Mesendoderm (in vitro differentiated cells): Measurements from ENCODE around the gene TP53.
A peak's percentile ranks its signal among the peaks of the same experiment; 100 is the strongest.

Source experiments
- DNase-seq: peaks from one replicate; pipeline ENCODE4 v3.0.0; 2013
- H2AK5ac ChIP-seq: 2 replicates; pipeline ENCODE4 v1.6.1; 2013; ENCODE audit warnings: low read length, inconsistent platforms
- H2BK120ac ChIP-seq: 2 replicates; pipeline ENCODE4 v1.6.1; 2013; ENCODE audit warnings: low read depth, mild to moderate bottlenecking, low read length, moderate library complexity, mixed read lengths
- H2BK15ac ChIP-seq: replicated peaks from 2 replicates; pipeline ENCODE4 v1.6.1; 2013; ENCODE audit warnings: low read depth, mild to moderate bottlenecking, moderate library complexity
- H2BK5ac ChIP-seq: 2 replicates; pipeline ENCODE4 v1.6.1; 2013; ENCODE audit warnings: low read length, inconsistent platforms
- H3K18ac ChIP-seq: 2 replicates; pipeline ENCODE4 v1.6.1; 2013; ENCODE audit warnings: mild to moderate bottlenecking, low read length, mixed read lengths
- H3K23ac ChIP-seq: one replicate; pipeline ENCODE4 v1.6.1; 2013; ENCODE audit warnings: low read length
- H3K27ac ChIP-seq: 2 replicates; pipeline ENCODE4 v1.5.1; 2013; ENCODE audit warnings: low read depth, mild to moderate bottlenecking, inconsistent platforms, low read length, moderate library complexity
- H3K27me3 ChIP-seq: 2 replicates; pipeline ENCODE4 v1.6.1; 2013; ENCODE audit warnings: low read length, control low read depth, mild to moderate bottlenecking, inconsistent platforms; ENCODE audit not compliant: insufficient read depth, poor library complexity
- H3K36me3 ChIP-seq: 2 replicates; pipeline ENCODE4 v1.6.1; 2013; ENCODE audit warnings: low read length, inconsistent platforms; ENCODE audit not compliant: control insufficient read depth, insufficient read depth
- H3K4ac ChIP-seq: one replicate; pipeline ENCODE4 v1.6.1; 2013; ENCODE audit warnings: low read depth, mild to moderate bottlenecking, low read length, moderate library complexity
- H3K4me1 ChIP-seq: 2 replicates; pipeline ENCODE4 v1.6.1; 2013; ENCODE audit warnings: low read depth, low read length, inconsistent platforms; ENCODE audit not compliant: control insufficient read depth
- H3K4me2 ChIP-seq: 2 replicates; pipeline ENCODE4 v1.6.1; 2013; ENCODE audit warnings: low read length
- H3K4me3 ChIP-seq: 2 replicates; pipeline ENCODE4 v1.5.1; 2013; ENCODE audit warnings: mild to moderate bottlenecking, low read length
- H3K56ac ChIP-seq: one replicate; pipeline ENCODE4 v1.6.1; 2013; ENCODE audit warnings: low read length
- H3K79me1 ChIP-seq: 2 replicates; pipeline ENCODE4 v1.6.1; 2013; ENCODE audit warnings: low read length, inconsistent platforms
- H3K79me2 ChIP-seq: 2 replicates; pipeline ENCODE4 v1.6.1; 2013; ENCODE audit warnings: mild to moderate bottlenecking, low read length; ENCODE audit not compliant: control insufficient read depth, insufficient read depth
- H3K9ac ChIP-seq: 2 replicates; pipeline ENCODE4 v1.6.1; 2013; ENCODE audit warnings: low read length, inconsistent platforms
- H4K5ac ChIP-seq: one replicate; pipeline ENCODE4 v1.6.1; 2013; ENCODE audit warnings: low read length
- H4K8ac ChIP-seq: one replicate; pipeline ENCODE4 v1.6.1; 2013; ENCODE audit warnings: low read depth, mild to moderate bottlenecking, control low read depth, low read length, moderate library complexity
- WGBS: extraction: QIAGEN DNeasy Blood & Tissue Kit; methylation state at CpG from one replicate; pipeline ENCODE4 v1.1.7; 2013; ENCODE audit warnings: low lambda C conversion rate, missing lambda C conversion rate; ENCODE audit not compliant: insufficient coverage; ENCODE audit errors: extremely low coverage; 5-methylcytosine and 5-hydroxymethylcytosine counted together

Gene TP53

DNA sequence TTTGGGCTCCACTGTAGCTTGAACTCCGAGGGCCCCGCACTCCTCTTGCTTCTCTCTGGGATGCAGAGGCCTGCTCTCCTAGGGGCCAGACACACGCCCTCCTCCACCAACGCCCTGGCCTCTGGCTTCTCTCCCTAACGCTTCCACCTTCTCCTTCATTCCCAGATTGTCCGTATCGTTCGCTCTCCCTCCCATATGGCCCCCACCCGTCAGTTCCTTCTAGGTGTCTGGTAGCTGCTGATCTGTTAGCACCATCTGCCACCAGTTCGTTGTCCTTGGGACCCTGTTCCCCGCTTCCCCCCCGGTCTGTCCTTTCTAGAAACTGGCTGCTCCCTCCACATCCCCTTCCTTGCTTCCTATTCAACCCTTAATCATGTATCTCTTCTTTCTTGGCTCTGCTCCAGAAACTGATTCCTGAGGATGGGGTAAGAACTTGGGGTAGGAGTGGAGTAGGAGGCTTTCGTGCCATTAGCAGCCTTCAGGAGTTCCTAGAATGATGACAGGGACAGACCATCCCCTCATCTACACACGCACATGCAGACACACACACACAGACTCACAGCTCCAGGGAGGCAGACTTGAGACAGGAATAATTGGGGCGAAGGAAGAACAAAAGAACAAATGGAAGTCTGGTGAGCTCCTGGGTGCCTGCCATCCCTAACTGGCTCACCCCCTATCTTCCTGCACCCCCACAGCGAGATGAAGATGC, 32.3 kb downstream of the TP53 start:
- H3K18ac ChIP-seq, result no peak overlapping the region
- no peaks in the 10 kb centered on the region for H3K36me3 ChIP-seq
- peak overlapping the region; percentile 30 for H3K23ac ChIP-seq
- peak overlapping the region; percentile 31 for H2AK5ac ChIP-seq
- H3K4ac ChIP-seq, result no peak overlapping the region
- H3K4me2 ChIP-seq, result no peak overlapping the region
- peaks cover 7% of the 10 kb centered on the region for H3K4me1 ChIP-seq
- H3K4me3 ChIP-seq, result no peak overlapping the region
- no peak overlapping the region for H2BK15ac ChIP-seq
- no peak overlapping the region for H4K8ac ChIP-seq
- H3K9ac ChIP-seq, result no peak overlapping the region
- no peak overlapping the region for H3K27ac ChIP-seq
- WGBS, result no CpG with 5 or more reads among the region's 16 CpGs
- H3K27me3 ChIP-seq, result peaks cover 7% of the 10 kb centered on the region
- H3K56ac ChIP-seq, result no peak overlapping the region
- DNase-seq, result no peak
- H2BK120ac ChIP-seq, result no peak overlapping the region
- no peak overlapping the region for H2BK5ac ChIP-seq
- no peak overlapping the region for H4K5ac ChIP-seq
- H3K79me2 ChIP-seq, result no peaks in the 10 kb centered on the region
- no peaks in the 10 kb centered on the region for H3K79me1 ChIP-seq

DNA sequence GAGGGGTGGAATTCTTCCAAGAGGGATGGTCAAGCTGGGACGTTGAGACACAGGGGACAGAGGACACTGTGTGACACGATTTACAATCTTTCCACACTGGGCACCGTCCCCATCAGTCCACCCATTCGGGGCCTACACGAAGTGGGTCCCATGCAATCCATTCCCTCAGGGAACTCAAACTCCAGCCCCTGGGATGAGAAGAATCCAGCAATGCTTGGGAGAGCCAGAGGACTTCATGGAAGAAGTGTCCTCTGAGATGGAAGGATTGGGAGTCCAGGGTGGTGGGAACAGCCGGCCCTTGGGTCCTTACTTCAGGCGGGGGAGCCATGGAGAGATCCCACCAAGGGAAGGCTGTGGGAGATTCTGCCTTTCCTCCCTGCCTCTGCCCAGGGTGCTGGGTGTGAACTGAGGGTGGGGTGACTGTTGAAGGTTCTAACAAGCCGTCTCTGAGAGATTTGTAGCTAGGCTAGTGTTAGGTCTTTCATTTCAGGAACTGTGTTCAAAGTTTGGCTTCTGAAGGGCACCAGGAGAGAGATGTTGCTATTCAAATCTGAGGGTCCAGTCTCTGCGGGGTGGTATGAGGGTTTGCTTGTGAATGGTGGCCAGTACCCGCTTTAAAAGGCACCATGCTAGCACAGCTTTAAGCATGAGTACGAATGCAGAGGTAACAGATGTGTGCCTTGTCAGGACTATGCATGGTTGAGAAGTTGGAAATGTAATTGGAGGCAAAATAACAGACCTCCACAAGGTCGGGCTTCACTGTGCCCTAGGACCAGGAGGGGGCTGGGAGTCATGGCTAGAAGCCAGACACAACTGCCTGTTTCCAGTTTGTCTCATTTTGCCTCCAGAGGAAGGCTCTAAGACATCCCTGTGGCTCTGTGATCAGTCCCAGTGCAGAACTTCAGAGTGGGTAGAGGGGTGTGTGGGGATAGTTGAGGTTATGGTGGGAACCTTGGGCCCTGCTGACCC, 34.6 kb downstream of the TP53 start:
- Histone ChIP-seq H3K36me3 (no peaks in the 10 kb centered on the region), H3K27me3 (peaks cover 7% of the 10 kb centered on the region), H3K27ac (no peak overlapping the region), H3K4me3 (no peak overlapping the region), H3K23ac (no peak overlapping the region), H3K56ac (no peak overlapping the region), H4K8ac (no peak overlapping the region), H2BK120ac (no peak overlapping the region), H4K5ac (no peak overlapping the region), H2AK5ac (no peak overlapping the region), H3K18ac (no peak overlapping the region), H3K4me1 (peaks cover 5% of the 10 kb centered on the region), H3K4ac (no peak overlapping the region), H3K9ac (no peak overlapping the region), H3K79me1 (no peaks in the 10 kb centered on the region), H3K4me2 (no peak overlapping the region), H2BK15ac (no peak overlapping the region), H3K79me2 (no peaks in the 10 kb centered on the region), H2BK5ac (no peak overlapping the region)
- no CpG with 5 or more reads among the region's 12 CpGs for WGBS
- no peak for DNase-seq

DNA sequence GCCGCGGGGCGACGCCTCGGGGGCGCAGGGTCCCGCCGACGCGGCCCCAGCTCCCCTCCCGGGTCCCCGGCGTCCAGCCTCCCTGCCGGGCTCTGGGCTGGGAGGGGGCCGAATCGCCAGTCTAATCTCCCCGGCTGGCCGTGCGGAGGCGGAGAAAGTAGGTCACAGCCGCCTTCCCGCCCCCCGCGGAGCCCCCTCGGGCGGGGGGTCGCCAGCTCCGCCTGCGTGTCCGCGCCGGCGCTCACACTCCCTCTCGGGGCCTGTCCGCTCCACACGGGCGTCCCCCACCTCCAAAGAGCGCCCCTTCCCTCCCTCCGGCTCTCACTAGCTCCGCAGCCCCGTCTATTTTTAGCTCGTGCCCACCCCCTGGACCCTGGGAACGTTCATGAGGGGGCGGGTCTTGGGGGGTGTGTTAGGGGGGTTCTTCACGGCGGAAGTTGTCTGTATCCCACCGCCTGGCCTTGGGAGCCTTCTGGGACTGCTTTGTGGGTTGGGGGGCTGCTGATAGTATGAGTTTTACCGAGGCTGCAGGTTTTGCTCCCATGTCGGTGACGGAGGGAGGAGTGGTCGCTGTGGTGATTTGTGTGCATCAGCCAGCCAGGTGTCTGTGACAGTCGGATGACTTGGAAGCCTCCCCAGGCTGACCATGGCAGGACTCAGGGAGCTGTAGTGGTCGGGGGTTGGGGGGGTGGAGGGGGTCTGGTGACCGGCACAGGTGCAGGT, 35.5 kb downstream of the TP53 start:
- Histone ChIP-seq H3K9ac (peak overlapping the region; percentile 47), H3K79me2 (no peaks in the 10 kb centered on the region), H2BK120ac (no peak overlapping the region), H3K4me3 (no peak overlapping the region), H3K79me1 (no peaks in the 10 kb centered on the region), H3K18ac (no peak overlapping the region), H2BK5ac (no peak overlapping the region), H3K56ac (peak overlapping the region; percentile 79), H3K4me1 (peaks cover 5% of the 10 kb centered on the region), H3K4me2 (peak overlapping the region; percentile 69), H3K4ac (no peak overlapping the region), H4K5ac (no peak overlapping the region), H3K36me3 (no peaks in the 10 kb centered on the region), H2AK5ac (no peak overlapping the region), H2BK15ac (no peak overlapping the region), H4K8ac (no peak overlapping the region), H3K23ac (peak overlapping the region; percentile 57), H3K27me3 (peaks cover 7% of the 10 kb centered on the region), H3K27ac (no peak overlapping the region)
- no CpG with 5 or more reads among the region's 54 CpGs for WGBS
- no peak for DNase-seq

DNA sequence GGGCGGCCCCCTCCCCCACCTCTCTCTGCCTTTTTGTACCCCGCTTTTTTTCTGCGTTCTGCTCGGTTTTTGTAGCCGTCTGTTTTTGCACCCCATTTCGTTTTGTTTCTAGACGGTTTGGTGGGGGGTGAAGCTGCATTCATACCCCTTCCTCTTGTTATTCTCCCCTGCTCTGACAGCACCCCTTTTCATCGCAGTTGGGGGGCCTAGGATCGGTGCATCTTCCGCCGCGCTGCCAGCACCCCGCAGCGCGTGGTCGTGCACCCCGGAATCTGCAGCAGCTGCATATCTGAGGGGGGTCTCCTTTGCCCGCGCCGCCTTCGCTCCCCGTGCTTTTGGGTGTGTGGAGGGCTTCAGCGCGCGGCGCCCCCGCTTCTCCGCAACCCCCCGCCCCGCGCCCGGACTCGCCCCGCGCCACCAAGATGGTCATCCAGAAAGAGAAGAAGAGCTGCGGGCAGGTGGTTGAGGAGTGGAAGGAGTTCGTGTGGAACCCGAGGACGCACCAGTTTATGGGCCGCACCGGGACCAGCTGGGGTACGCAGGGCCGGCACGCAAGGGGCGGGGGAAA, 36.1 kb downstream of the TP53 start:
- Histone ChIP-seq H2BK15ac (no peak overlapping the region), H2AK5ac (no peak overlapping the region), H3K36me3 (no peaks in the 10 kb centered on the region), H3K23ac (peak overlapping the region; percentile 57), H3K4ac (no peak overlapping the region), H3K9ac (peak overlapping the region; percentile 47), H3K4me2 (peak overlapping the region; percentile 69), H3K18ac (no peak overlapping the region), H3K4me3 (peak overlapping the region; percentile 19), H2BK120ac (no peak overlapping the region), H3K27me3 (peaks cover 7% of the 10 kb centered on the region), H2BK5ac (no peak overlapping the region), H3K56ac (peak overlapping the region; percentile 79), H3K4me1 (peaks cover 3% of the 10 kb centered on the region), H3K27ac (no peak overlapping the region), H3K79me1 (no peaks in the 10 kb centered on the region), H4K5ac (no peak overlapping the region), H4K8ac (no peak overlapping the region), H3K79me2 (no peaks in the 10 kb centered on the region)
- no peak for DNase-seq
- WGBS, result no CpG with 5 or more reads among the region's 45 CpGs

DNA sequence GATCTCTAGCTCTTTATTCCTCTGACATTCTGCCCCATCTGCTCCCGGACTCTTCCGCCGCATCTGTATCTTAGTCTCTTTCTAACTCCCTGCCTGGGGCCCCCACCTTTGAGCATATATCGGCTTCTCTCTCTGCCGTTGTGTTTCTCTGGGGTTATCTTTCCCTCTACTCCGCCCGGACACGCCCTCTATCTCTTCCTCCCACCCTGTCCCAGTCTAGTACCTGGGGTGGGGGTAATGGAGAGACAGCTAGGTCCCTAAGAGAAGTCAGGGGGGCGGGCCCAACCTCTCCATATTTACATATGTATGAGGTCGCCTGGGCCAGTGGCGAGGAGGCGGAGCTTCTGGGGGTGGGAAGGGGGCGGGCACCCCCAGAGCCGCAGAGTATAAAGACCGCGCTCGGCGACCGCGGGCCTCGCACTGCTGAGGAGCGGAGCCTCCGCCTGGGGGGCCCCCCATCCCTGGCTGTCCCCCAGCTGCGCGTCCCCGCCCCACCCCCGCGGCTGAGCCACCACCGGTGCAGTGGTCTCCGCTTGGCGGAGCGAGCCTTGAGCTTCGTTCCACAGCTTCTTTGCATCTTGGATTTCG, 36.7 kb downstream of the TP53 start, which contains the start of gene ATP1B2:
TSS of gene ATP1B2 (plus strand) at position 418 of the 588 bp plus-strand sequence. CDS start 593 bp downstream, outside the sequence.
- Histone ChIP-seq H3K4me3 (peak within 1 kb of the TSS; percentile 19), H2AK5ac (no peak within 1 kb of the TSS), H3K27me3 (peaks cover 7% of the 10 kb centered on the region), H4K8ac (no peak within 1 kb of the TSS), H3K18ac (no peak within 1 kb of the TSS), H2BK120ac (no peak within 1 kb of the TSS), H2BK15ac (no peak within 1 kb of the TSS), H3K79me2 (no peaks in the 10 kb centered on the region), H3K4me2 (peak within 1 kb of the TSS; percentile 69), H3K27ac (no peak within 1 kb of the TSS), H3K36me3 (no peaks in the 10 kb centered on the region), H3K9ac (peak within 1 kb of the TSS; percentile 47), H3K4me1 (peaks cover 3% of the 10 kb centered on the region), H3K79me1 (no peaks in the 10 kb centered on the region), H2BK5ac (no peak within 1 kb of the TSS), H3K56ac (peak within 1 kb of the TSS; percentile 79), H3K23ac (peak within 1 kb of the TSS; percentile 57), H4K5ac (no peak within 1 kb of the TSS), H3K4ac (no peak within 1 kb of the TSS)
- WGBS, result no CpG with 5 or more reads among the region's 34 CpGs
- DNase-seq, result peak; percentile 96
